Loucy (cell line): ENCODE data around the gene TRA2B.
A peak's percentile ranks its signal among the peaks of the same experiment; 100 is the strongest.

Experiments used
- H2AFZ ChIP-seq: fragments of 200-600 bp; sonication (generic); 2 replicates; pipeline ENCODE4 v1.6.0; 2016; ENCODE audit warnings: antibody characterized with exemption, mild to moderate bottlenecking, low read length, moderate library complexity
- H3F3A ChIP-seq: fragments of 200-600 bp; 2 replicates; pipeline ENCODE4 v1.6.0; 2016; ENCODE audit warnings: antibody characterized with exemption, low read depth, mild to moderate bottlenecking
- H3K27me3 ChIP-seq: fragments of 200-600 bp; sonication (generic); 2 replicates; pipeline ENCODE4 v1.6.1; 2014; ENCODE audit warnings: low read length, mild to moderate bottlenecking; ENCODE audit not compliant: insufficient read depth, poor library complexity, severe bottlenecking
- H3K36me3 ChIP-seq: fragments of 200-600 bp; sonication (generic); 2 replicates; pipeline ENCODE4 v1.6.1; 2016; ENCODE audit warnings: low read length; ENCODE audit not compliant: insufficient read depth
- H3K4me1 ChIP-seq: fragments of 200-600 bp; sonication (generic); 2 replicates; pipeline ENCODE4 v1.5.1; 2014; ENCODE audit warnings: low read length, mild to moderate bottlenecking; ENCODE audit not compliant: insufficient read depth, poor library complexity, severe bottlenecking
- H3K4me2 ChIP-seq: fragments of 200-600 bp; sonication (generic); 2 replicates; pipeline ENCODE4 v1.6.0; 2014; ENCODE audit warnings: antibody characterized with exemption, low read length, low read depth, mild to moderate bottlenecking; ENCODE audit not compliant: poor library complexity, severe bottlenecking
- H3K4me3 ChIP-seq: fragments of 200-600 bp; sonication (generic); 2 replicates; pipeline ENCODE4 v1.5.1; 2014; ENCODE audit warnings: low read length, mild to moderate bottlenecking, mixed read lengths; ENCODE audit not compliant: poor library complexity, severe bottlenecking
- H3K79me2 ChIP-seq: fragments of 200-600 bp; sonication (generic); 2 replicates; pipeline ENCODE4 v1.6.1; 2014; ENCODE audit warnings: low read length; ENCODE audit not compliant: insufficient read depth
- H3K9ac ChIP-seq: fragments of 200-600 bp; sonication (generic); 2 replicates; pipeline ENCODE4 v1.6.0; 2014; ENCODE audit warnings: mild to moderate bottlenecking, low read depth, low read length, moderate library complexity; ENCODE audit not compliant: poor library complexity, severe bottlenecking
- H3K9me2 ChIP-seq: fragments of 200-600 bp; sonication (generic); replicated peaks from 2 replicates; pipeline ENCODE4 v1.6.1; 2016; ENCODE audit warnings: low read depth, low read length, mixed read lengths
- H3K9me3 ChIP-seq: fragments of 200-600 bp; sonication (generic); 2 replicates; pipeline ENCODE4 v1.6.1; 2014; ENCODE audit warnings: mild to moderate bottlenecking, antibody characterized with exemption, low read length, low read depth; ENCODE audit not compliant: insufficient read depth
- H4K20me1 ChIP-seq: fragments of 200-600 bp; sonication (generic); 2 replicates; pipeline ENCODE4 v1.6.0; 2014; ENCODE audit warnings: antibody characterized with exemption, low read length, mild to moderate bottlenecking; ENCODE audit not compliant: insufficient read depth, poor library complexity, severe bottlenecking
- EZH2phosphoT487 ChIP-seq: fragments of 200-600 bp; IDR thresholded peaks from 2 replicates; pipeline ENCODE4 v1.6.1; 2018; ENCODE audit warnings: antibody characterized with exemption, mild to moderate bottlenecking, moderate library complexity, borderline replicate concordance
- TF ChIP-seq, protein P1 (sequence below): fragments of 200-600 bp; sonication (generic); conservative IDR thresholded peaks from 2 replicates; pipeline ENCODE4 v1.5.1; 2014; ENCODE audit warnings: mild to moderate bottlenecking, antibody characterized with exemption, low read length

TRA2B gene

DNA sequence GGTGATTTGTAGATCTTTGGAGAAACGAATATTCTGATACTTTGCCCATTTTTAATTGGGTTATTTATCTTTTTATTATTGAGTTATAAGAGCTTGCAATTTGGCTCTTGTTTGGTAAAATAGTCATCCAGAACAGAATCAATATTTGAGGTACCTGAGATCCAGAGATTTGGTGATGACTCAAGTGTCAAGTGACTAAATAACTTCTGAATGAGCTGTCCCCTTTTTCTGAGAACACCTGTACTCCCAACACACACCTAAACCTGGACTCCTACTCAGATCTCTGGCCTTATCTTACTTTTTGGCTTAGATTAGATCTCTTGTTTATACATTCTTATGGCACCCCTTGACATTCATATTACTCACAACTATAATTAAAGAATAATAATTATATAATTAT, 3.1 kb upstream of the TRA2B start:
- Histone ChIP-seq H3K4me1 (peaks cover 12% of the 10 kb centered on the region), H3K9me3 (no peaks in the 10 kb centered on the region), H2AFZ (no peak overlapping the region), H3K27me3 (peaks cover 12% of the 10 kb centered on the region), H3K36me3 (peaks cover under 1% of the 10 kb centered on the region; the same call in 1 of the 2 replicates), H3K79me2 (peaks cover 19% of the 10 kb centered on the region), H3F3A (no peaks in the 10 kb centered on the region), H3K9me2 (no peaks in the 10 kb centered on the region), H3K4me3 (no peak overlapping the region), H3K9ac (no peak overlapping the region), H3K4me2 (no peak overlapping the region), H4K20me1 (peaks cover 17% of the 10 kb centered on the region)
- TF ChIP-seq EZH2phosphoT487, result no peak
- TF ChIP-seq, protein P1, sequence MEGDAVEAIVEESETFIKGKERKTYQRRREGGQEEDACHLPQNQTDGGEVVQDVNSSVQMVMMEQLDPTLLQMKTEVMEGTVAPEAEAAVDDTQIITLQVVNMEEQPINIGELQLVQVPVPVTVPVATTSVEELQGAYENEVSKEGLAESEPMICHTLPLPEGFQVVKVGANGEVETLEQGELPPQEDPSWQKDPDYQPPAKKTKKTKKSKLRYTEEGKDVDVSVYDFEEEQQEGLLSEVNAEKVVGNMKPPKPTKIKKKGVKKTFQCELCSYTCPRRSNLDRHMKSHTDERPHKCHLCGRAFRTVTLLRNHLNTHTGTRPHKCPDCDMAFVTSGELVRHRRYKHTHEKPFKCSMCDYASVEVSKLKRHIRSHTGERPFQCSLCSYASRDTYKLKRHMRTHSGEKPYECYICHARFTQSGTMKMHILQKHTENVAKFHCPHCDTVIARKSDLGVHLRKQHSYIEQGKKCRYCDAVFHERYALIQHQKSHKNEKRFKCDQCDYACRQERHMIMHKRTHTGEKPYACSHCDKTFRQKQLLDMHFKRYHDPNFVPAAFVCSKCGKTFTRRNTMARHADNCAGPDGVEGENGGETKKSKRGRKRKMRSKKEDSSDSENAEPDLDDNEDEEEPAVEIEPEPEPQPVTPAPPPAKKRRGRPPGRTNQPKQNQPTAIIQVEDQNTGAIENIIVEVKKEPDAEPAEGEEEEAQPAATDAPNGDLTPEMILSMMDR, result no peak

DNA sequence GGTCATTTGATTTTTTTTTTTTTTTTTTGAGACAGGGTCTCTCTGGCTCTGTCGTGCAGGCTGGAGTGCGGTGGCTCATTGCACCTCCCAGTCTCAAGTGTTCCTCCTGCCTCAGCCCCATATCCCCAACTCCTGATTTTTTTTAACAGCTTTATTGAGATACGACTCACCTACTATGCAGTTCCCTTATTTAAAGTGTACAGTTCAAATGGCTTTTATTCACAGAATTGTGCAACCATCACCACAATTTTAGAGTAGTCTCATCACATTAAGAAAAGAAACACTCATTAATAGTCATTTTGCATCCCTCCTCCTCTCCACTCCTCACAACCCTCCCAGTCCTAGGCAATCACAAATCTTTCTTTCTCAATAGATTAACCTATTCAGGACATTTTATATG, 1.9 kb upstream of the TRA2B start:
- peaks cover 15% of the 10 kb centered on the region for H3K27me3 ChIP-seq
- H3K79me2 ChIP-seq, result peaks cover 31% of the 10 kb centered on the region
- H3K4me3 ChIP-seq, result no peak overlapping the region
- H4K20me1 ChIP-seq, result peaks cover 30% of the 10 kb centered on the region
- H3K9me2 ChIP-seq, result no peaks in the 10 kb centered on the region
- H3K9ac ChIP-seq, result no peak overlapping the region
- H2AFZ ChIP-seq, result no peak overlapping the region
- H3K4me2 ChIP-seq, result no peak overlapping the region
- no peaks in the 10 kb centered on the region for H3F3A ChIP-seq
- H3K9me3 ChIP-seq, result no peaks in the 10 kb centered on the region
- peaks cover 6% of the 10 kb centered on the region for H3K36me3 ChIP-seq
- peaks cover 12% of the 10 kb centered on the region for H3K4me1 ChIP-seq
- TF ChIP-seq, protein P1, result no peak
- TF ChIP-seq EZH2phosphoT487, result no peak

DNA sequence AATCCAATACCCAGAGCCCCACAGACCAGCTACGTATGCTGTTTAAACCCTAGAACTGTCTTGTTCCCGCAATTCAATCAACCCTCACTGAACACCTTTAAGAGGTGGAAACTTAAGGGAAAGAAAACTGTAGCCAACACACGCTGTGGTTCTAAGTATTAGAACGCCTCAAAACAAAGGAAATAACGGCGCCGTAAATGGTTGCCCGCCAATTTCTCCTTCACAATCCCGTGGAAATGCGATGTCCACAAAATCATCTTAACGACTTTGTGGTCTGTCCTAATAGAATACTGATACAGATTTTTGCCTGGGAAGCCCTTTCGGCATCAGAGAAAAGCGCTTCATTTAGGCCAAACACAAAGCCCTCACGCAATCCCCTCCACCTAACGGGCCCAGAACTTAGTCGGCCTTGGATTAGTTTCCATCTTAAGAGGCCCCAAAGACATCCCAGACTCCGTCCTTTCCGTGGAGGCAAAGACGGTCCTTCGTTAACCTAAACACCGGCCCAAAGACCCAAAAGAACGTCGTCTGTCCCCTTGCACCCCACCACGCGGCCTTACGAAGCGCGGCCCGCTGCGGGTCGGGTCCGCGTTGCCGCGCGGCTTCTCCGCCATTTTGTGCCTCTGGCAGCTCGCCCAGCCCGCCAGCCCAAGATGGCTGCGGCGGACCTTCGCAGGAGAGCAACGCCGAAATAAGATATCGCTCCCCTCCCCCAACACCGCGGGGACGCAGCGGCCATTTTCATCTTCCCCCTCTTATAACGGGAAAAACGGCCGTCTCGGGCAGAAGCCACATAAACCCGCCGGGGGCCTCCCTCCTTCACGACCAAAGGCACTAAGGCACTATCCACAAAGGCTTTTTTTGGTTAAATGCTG, 763 bp downstream of the TRA2B start:
- H3K79me2 ChIP-seq, result peaks cover 58% of the 10 kb centered on the region
- H2AFZ ChIP-seq, result no peak overlapping the region
- no peaks in the 10 kb centered on the region for H3K9me3 ChIP-seq
- H3K36me3 ChIP-seq, result peaks cover 22% of the 10 kb centered on the region
- H4K20me1 ChIP-seq, result peaks cover 56% of the 10 kb centered on the region
- no peaks in the 10 kb centered on the region for H3K9me2 ChIP-seq
- H3K27me3 ChIP-seq, result peaks cover 15% of the 10 kb centered on the region
- peak overlapping the region; percentile 97 for H3K4me2 ChIP-seq
- TF ChIP-seq, protein P1, result no peak
- peak overlapping the region; percentile 100 for H3K9ac ChIP-seq
- no peaks in the 10 kb centered on the region for H3F3A ChIP-seq
- peaks cover 18% of the 10 kb centered on the region for H3K4me1 ChIP-seq
- H3K4me3 ChIP-seq, result peak overlapping the region; percentile 90
